ENCODE data around the gene PLOD3. TPM values are rescaled to one million over a fixed set of nuclear protein-coding genes. Genes with fewer than 3 reads are reported as not detected.

Gene PLOD3
- total and polyA plus RNA-seq, 10 donors, result 20.4 to 72.5 (median 50.3) TPM

- H3K36me3 ChIP-seq, result peaks cover 0 to 85% (median 32%) of the 10 kb centered on the region in 6 donors
- no peak for DNase-seq
- WGBS, 5 donors, result 43 to 61% (median 46%) methylated on average over 18 to 28 of the region's 28 CpGs
Measured at GRCh38 chr7:101238226-101239182, 21.1 kb upstream of the PLOD3 start.

GRCh38 chr7:101237206-101238067 lies 20.1 kb upstream of the PLOD3 start, which contains the start of gene CLDN15:
TSS of gene CLDN15 (minus strand) at chr7:101237802. CDS start at chr7:101237581, 221 bp downstream.
- H3K27me3 ChIP-seq (replicated peaks in 1 of 7), result no peaks in the 10 kb centered on the region
- TF ChIP-seq POLR2AphosphoS5 (IDR thresholded peaks at IDR 0.05), result peak; percentile 41 to 61 (median 51)
- no peak for TF ChIP-seq CTCF (IDR thresholded peaks at IDR 0.05 in 8 of 11, conservative IDR thresholded peaks at IDR 0.05 in 3 of 11)
- no peak for TF ChIP-seq POLR2A (IDR thresholded peaks at IDR 0.05)
- H3K27ac ChIP-seq, result peak within 1 kb of the TSS; percentile 9 to 99 (median 88)
- H3K9me3 ChIP-seq, result no peaks in the 10 kb centered on the region
- intact Hi-C loops (cut with DNase I; ENCODE audit: low total_unique reads), result no loop called here
- peaks cover 0 to 80% (median 32%) of the 10 kb centered on the region in 6 donors for H3K36me3 ChIP-seq
- 32 to 40% (median 32%) methylated on average over 16 to 31 of the region's 31 CpGs for WGBS, 5 donors
- peak within 1 kb of the TSS in 5 of 8 donors; percentile 4 to 55 (median 9) for H3K4me3 ChIP-seq
- H3K4me1 ChIP-seq, result peaks cover 6 to 84% (median 55%) of the 10 kb centered on the region in 6 donors
- DNase-seq, result peak; percentile 67

More at GRCh38 chr7:101238226-101239182, 21.1 kb upstream of the PLOD3 start:
- no peak for TF ChIP-seq POLR2A (IDR thresholded peaks at IDR 0.05)
- no peak for TF ChIP-seq POLR2AphosphoS5 (IDR thresholded peaks at IDR 0.05)
- no peak for TF ChIP-seq CTCF (IDR thresholded peaks at IDR 0.05 in 8 of 11, conservative IDR thresholded peaks at IDR 0.05 in 3 of 11)
- Histone ChIP-seq H3K4me1 (peaks cover 15 to 87% (median 62%) of the 10 kb centered on the region in 6 donors), H3K27me3 (replicated peaks in 1 of 7) (no peaks in the 10 kb centered on the region), H3K9me3 (no peaks in the 10 kb centered on the region), H3K27ac (peak overlapping the region; percentile 9 to 99 (median 88)), H3K4me3 (peak overlapping the region in 3 of 8 donors; percentile 4 to 55 (median 10))
- intact Hi-C loops (cut with DNase I; ENCODE audit: low total_unique reads), result no loop called here

GRCh38 chr7:101236292-101236835 lies 19.0 kb upstream of the PLOD3 start:
- peak; percentile 76 for DNase-seq
- Histone ChIP-seq H3K4me3 (peak overlapping the region in 5 of 8 donors; percentile 4 to 55 (median 9)), H3K27me3 (replicated peaks in 1 of 7) (no peaks in the 10 kb centered on the region), H3K27ac (peak overlapping the region in 6 of 8 donors; percentile 69 to 99 (median 93)), H3K36me3 (peaks cover 0 to 86% (median 32%) of the 10 kb centered on the region in 6 donors), H3K4me1 (peaks cover 5 to 84% (median 53%) of the 10 kb centered on the region in 6 donors), H3K9me3 (no peaks in the 10 kb centered on the region)
- intact Hi-C loops (cut with DNase I; ENCODE audit: low total_unique reads), result no loop called here
- peak; percentile 15 to 73 (median 62) for TF ChIP-seq POLR2AphosphoS5 (IDR thresholded peaks at IDR 0.05)
- TF ChIP-seq CTCF (IDR thresholded peaks at IDR 0.05 in 8 of 11, conservative IDR thresholded peaks at IDR 0.05 in 3 of 11), result no peak
- WGBS, 5 donors, result 51 to 75% (median 59%) methylated on average over 11 to 21 of the region's 21 CpGs
